ACC112 (cell line): ENCODE measurements around the gene TSPAN8.

Experiments
- H2AFZ ChIP-seq: fragments of 200-600 bp; sonication (generic); one replicate; pipeline ENCODE4 v1.6.0; 2017; ENCODE audit warnings: antibody characterized with exemption, low read length; ENCODE audit not compliant: unreplicated experiment
- H3K27ac ChIP-seq: fragments of 200-600 bp; sonication (generic); 2 replicates; pipeline ENCODE4 v1.5.1; 2014; ENCODE audit warnings: low read depth, mild to moderate bottlenecking, antibody characterized with exemption, low read length, moderate library complexity
- H3K27me3 ChIP-seq: fragments of 200-600 bp; sonication (generic); 2 replicates; pipeline ENCODE4 v1.6.1; 2014; ENCODE audit warnings: mild to moderate bottlenecking, antibody characterized with exemption, low read length, moderate library complexity, mixed read lengths; ENCODE audit not compliant: insufficient read depth
- H3K36me3 ChIP-seq: fragments of 200-600 bp; sonication (generic); 2 replicates; pipeline ENCODE4 v1.6.1; 2016; ENCODE audit warnings: mild to moderate bottlenecking, antibody characterized with exemption, low read length, moderate library complexity, mixed read lengths; ENCODE audit not compliant: insufficient read depth
- H3K4me1 ChIP-seq: fragments of 200-600 bp; sonication (generic); one replicate; pipeline ENCODE4 v1.6.1; 2016; ENCODE audit warnings: low read length, mixed read lengths; ENCODE audit not compliant: insufficient read depth, unreplicated experiment, control insufficient read depth
- H3K4me3 ChIP-seq: fragments of 200-600 bp; sonication (generic); 2 replicates; pipeline ENCODE4 v1.5.1; 2014; ENCODE audit warnings: mild to moderate bottlenecking, low read depth, low read length
- H3K79me2 ChIP-seq: fragments of 200-600 bp; sonication (generic); one replicate; pipeline ENCODE4 v1.6.0; 2016; ENCODE audit warnings: low read length; ENCODE audit not compliant: control insufficient read depth, unreplicated experiment, insufficient read depth

Gene TSPAN8

GRCh38 chr12:71085575-71085974 lies 72.2 kb downstream of the TSPAN8 start:
- Histone ChIP-seq H3K79me2 (no peaks in the 10 kb centered on the region), H3K27ac (no peak overlapping the region), H3K36me3 (no peaks in the 10 kb centered on the region), H3K4me1 (no peaks in the 10 kb centered on the region), H3K27me3 (no peaks in the 10 kb centered on the region), H3K4me3 (no peak overlapping the region), H2AFZ (no peak overlapping the region)

- no peak overlapping the region for H3K4me3 ChIP-seq
- no peak overlapping the region for H2AFZ ChIP-seq
- no peak overlapping the region for H3K27ac ChIP-seq
- H3K79me2 ChIP-seq: no peaks in the 10 kb centered on the region
- H3K4me1 ChIP-seq: no peaks in the 10 kb centered on the region
- no peaks in the 10 kb centered on the region for H3K36me3 ChIP-seq
- no peaks in the 10 kb centered on the region for H3K27me3 ChIP-seq
These were observed 82.1 kb downstream of the TSPAN8 start for GRCh38 chr12:71075743-71076142.
